K562 (cell line): Measurements from ENCODE around the gene MRLN. TPM values are rescaled to one million over a fixed set of nuclear protein-coding genes. Genes with fewer than 3 reads are reported as not detected.

ENCODE experiments used
- CC2D1A ChIP-seq: fragments of 450-650 bp; IDR thresholded peaks from 2 replicates; pipeline ENCODE4 v1.6.1; 2017; ENCODE audit warnings: mild to moderate bottlenecking
- EGR1 ChIP-seq: fragments of 450-650 bp; conservative IDR thresholded peaks from 2 replicates; pipeline ENCODE4 v1.6.1; 2017; ENCODE audit warnings: mild to moderate bottlenecking
- FIP1L1 ChIP-seq: fragments of 200-400 bp; formaldehyde crosslinking; IDR thresholded peaks from 2 replicates; pipeline ENCODE4 v1.6.1; 2018; ENCODE audit warnings: mild to moderate bottlenecking, low read depth, low read length; ENCODE audit not compliant: poor library complexity, severe bottlenecking
- HCFC1 ChIP-seq: IDR thresholded peaks from 2 replicates; pipeline ENCODE4 v1.6.1; 2012; ENCODE audit warnings: low read depth, low read length, improper control_type of control experiment
- MAZ ChIP-seq, 2 experiments: fragments of 450-650 bp in 1 of 2; sonication (generic) in 1 of 2; formaldehyde crosslinking; IDR thresholded peaks in 1 of 2; conservative IDR thresholded peaks in 1 of 2; 2 replicates each; pipeline versions ENCODE4 v1.4.0 to v1.5.0; 2020; ENCODE audit warnings: mild to moderate bottlenecking in 1 of 2, missing genetic modification reagents in 1 of 2
- NFE2L1 ChIP-seq: fragments of 450-650 bp; IDR thresholded peaks from 2 replicates; pipeline ENCODE4 v1.6.1; 2016; ENCODE audit warnings: missing genetic modification characterization, low read depth, mild to moderate bottlenecking, missing compliant biosample characterization, moderate library complexity, borderline replicate concordance
- NR2C1 ChIP-seq, 2 experiments: fragments of 450-650 bp; IDR thresholded peaks; 2 replicates each; pipeline ENCODE4 v1.6.1; 2017; ENCODE audit warnings: mild to moderate bottlenecking in 2 of 2, antibody characterized with exemption in 1 of 2, inconsistent platforms in 1 of 2, missing compliant biosample characterization in 1 of 2, missing genetic modification characterization in 1 of 2
- NRF1 ChIP-seq, 2 experiments: fragments of 450-650 bp; IDR thresholded peaks in 1 of 2; conservative IDR thresholded peaks in 1 of 2; 2 replicates each; pipeline ENCODE4 v1.6.1; 2014; ENCODE audit warnings: mild to moderate bottlenecking in 2 of 2
- RAD21 ChIP-seq, 2 experiments: fragments of 250-450 bp in 1 of 2; fragments of 450-650 bp in 1 of 2; sonication (Bioruptor Pico) in 1 of 2; formaldehyde crosslinking in 1 of 2; IDR thresholded peaks in 1 of 2; conservative IDR thresholded peaks in 1 of 2; 2 replicates each; pipeline versions ENCODE4 v1.4.0 to v1.8.0; 2020 to 2022; ENCODE audit warnings: mild to moderate bottlenecking in 2 of 2, moderate library complexity in 1 of 2
- SIN3B ChIP-seq: fragments of 450-650 bp; IDR thresholded peaks from 2 replicates; pipeline ENCODE4 v1.6.1; 2017; ENCODE audit warnings: low read depth, mild to moderate bottlenecking, moderate library complexity
- TSC22D4 ChIP-seq: fragments of 450-650 bp; IDR thresholded peaks from 2 replicates; pipeline ENCODE4 v1.6.1; 2016; ENCODE audit warnings: missing genetic modification characterization, missing biosample characterization, control low read depth
- ZNF449 ChIP-seq: fragments of 250-450 bp; sonication (Bioruptor Pico); IDR thresholded peaks from 2 replicates; pipeline ENCODE4 v1.8.0; 2022; ENCODE audit warnings: moderate library complexity, mild to moderate bottlenecking, inconsistent platforms
- polyA plus RNA-seq, 8 experiments: library from polyadenylated mRNA; depleted of rRNA in 4 of 8; stranded (reverse) in 5 of 8; unstranded in 3 of 8; fragments of >200 nt; fragmentation: Nextera tagmentation in 2 of 8; fragmentation: Illumina TruSeq in 1 of 8; extraction: Ambion mirVana in 2 of 8; extraction: Trizol in 1 of 8; gene quantifications; 2 replicates each; pipeline versions ENCODE4 v1.2.1 to v1.2.3, GENCODE V29; 2011 to 2014; ENCODE audit warnings: inconsistent platforms in 1 of 8, missing spikeins in 1 of 8
- total RNA-seq, 7 experiments: library from RNA; depleted of rRNA in 6 of 7; stranded (reverse); fragments of >200 nt in 6 of 7; fragmentation: Illumina TruSeq in 2 of 7; extraction: Trizol in 2 of 7; gene quantifications; 2 replicates each; pipeline versions ENCODE4 v1.2.1 to v1.2.3, GENCODE V29; 2011 to 2021; ENCODE audit warnings: low replicate concordance in 1 of 7
- TF ChIP-seq, protein P1 (sequence below), 2 experiments: fragments of 450-650 bp; formaldehyde crosslinking in 1 of 2; IDR thresholded peaks; 2 replicates each; pipeline versions ENCODE4 v1.4.0 to v1.6.1; 2014 to 2020; ENCODE audit warnings: mild to moderate bottlenecking in 2 of 2, borderline replicate concordance in 1 of 2, low read depth in 1 of 2
- TF ChIP-seq, protein P2 (sequence below): sonication (generic); formaldehyde crosslinking; IDR thresholded peaks from 2 replicates; pipeline ENCODE4 v1.8.1; 2023; ENCODE audit warnings: mild to moderate bottlenecking, missing genetic modification reagents

Gene MRLN
- total and polyA plus RNA-seq, 9 of the 15 experiments (the other 6 are each of a cell fraction or from before 2014, with no cell fraction given), result 0.07 to 0.13 TPM; not detected in 7

DNA sequence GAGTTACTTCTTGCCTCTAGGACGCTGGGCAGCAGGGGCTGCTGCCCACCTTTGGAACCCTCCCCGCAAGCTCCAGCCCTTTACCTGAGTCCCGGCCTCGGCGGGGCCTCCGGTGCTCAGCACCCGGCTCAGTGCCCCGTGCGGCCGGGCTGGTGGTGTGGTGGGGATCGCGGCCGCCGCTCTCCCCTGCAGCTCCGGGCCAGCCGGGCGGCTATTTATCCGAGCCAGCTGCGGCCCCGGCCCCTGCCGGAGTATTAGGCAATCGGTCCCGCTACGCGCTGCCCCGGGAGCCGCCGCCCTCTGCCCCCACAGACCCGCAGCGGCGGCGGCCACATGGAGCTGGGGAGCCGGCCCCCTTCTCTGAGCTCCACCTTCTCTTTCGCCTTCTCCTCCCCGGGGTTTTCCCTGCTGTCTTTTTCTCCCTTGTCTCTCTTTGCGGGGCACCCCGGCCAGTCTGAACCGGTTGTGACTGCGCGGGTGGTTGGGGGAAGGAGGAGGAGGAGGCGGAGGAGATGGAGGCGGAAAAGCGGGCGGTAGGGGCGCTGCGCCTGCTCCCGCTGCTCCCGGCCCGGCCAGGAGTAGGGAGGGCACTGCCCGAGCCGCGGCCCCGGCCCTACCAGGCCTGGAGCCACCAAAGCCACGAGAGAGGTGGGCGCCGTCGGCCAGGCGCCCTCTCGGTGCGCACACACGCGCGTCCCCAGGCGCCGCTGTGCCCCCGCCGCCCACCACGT is 43.7 kb downstream of the MRLN start, which contains the start of gene SLC16A9 (continued):
- TF ChIP-seq TSC22D4 (tag), result no peak
- peak; percentile 76 for TF ChIP-seq EGR1
- TF ChIP-seq ZNF449 (CRISPR knock-in tag), result no peak
- peak; percentile 58 to 63; a peak in 3 of 4 replicates for TF ChIP-seq NRF1 (conservative IDR thresholded peaks at IDR 0.05 in 1 of 2, IDR thresholded peaks at IDR 0.05 in 1 of 2)
- TF ChIP-seq MAZ (CRISPR knock-in tag; conservative IDR thresholded peaks at IDR 0.05 in 1 of 2, IDR thresholded peaks at IDR 0.05 in 1 of 2), result peak; percentile 66 to 71
- no peak for TF ChIP-seq HCFC1
- TF ChIP-seq, protein P1, sequence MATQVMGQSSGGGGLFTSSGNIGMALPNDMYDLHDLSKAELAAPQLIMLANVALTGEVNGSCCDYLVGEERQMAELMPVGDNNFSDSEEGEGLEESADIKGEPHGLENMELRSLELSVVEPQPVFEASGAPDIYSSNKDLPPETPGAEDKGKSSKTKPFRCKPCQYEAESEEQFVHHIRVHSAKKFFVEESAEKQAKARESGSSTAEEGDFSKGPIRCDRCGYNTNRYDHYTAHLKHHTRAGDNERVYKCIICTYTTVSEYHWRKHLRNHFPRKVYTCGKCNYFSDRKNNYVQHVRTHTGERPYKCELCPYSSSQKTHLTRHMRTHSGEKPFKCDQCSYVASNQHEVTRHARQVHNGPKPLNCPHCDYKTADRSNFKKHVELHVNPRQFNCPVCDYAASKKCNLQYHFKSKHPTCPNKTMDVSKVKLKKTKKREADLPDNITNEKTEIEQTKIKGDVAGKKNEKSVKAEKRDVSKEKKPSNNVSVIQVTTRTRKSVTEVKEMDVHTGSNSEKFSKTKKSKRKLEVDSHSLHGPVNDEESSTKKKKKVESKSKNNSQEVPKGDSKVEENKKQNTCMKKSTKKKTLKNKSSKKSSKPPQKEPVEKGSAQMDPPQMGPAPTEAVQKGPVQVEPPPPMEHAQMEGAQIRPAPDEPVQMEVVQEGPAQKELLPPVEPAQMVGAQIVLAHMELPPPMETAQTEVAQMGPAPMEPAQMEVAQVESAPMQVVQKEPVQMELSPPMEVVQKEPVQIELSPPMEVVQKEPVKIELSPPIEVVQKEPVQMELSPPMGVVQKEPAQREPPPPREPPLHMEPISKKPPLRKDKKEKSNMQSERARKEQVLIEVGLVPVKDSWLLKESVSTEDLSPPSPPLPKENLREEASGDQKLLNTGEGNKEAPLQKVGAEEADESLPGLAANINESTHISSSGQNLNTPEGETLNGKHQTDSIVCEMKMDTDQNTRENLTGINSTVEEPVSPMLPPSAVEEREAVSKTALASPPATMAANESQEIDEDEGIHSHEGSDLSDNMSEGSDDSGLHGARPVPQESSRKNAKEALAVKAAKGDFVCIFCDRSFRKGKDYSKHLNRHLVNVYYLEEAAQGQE (IDR thresholded peaks at IDR 0.05; ENCODE audit: borderline replicate concordance), result peak; percentile 98
- TF ChIP-seq, protein P1 (CRISPR knock-in tag; IDR thresholded peaks at IDR 0.05; ENCODE audit: low read depth), result no peak
- TF ChIP-seq SIN3B, result no peak
- peak; percentile 47 for TF ChIP-seq FIP1L1
- TF ChIP-seq CC2D1A, result no peak
- no peak for TF ChIP-seq NR2C1 (IDR thresholded peaks at IDR 0.05)
- TF ChIP-seq NR2C1 (tag; IDR thresholded peaks at IDR 0.05), result no peak
- TF ChIP-seq NFE2L1 (tag), result no peak
- TF ChIP-seq RAD21 (CRISPR knock-in tag; conservative IDR thresholded peaks at IDR 0.05 in 1 of 2, IDR thresholded peaks at IDR 0.05 in 1 of 2), result no peak
- TF ChIP-seq, protein P2, sequence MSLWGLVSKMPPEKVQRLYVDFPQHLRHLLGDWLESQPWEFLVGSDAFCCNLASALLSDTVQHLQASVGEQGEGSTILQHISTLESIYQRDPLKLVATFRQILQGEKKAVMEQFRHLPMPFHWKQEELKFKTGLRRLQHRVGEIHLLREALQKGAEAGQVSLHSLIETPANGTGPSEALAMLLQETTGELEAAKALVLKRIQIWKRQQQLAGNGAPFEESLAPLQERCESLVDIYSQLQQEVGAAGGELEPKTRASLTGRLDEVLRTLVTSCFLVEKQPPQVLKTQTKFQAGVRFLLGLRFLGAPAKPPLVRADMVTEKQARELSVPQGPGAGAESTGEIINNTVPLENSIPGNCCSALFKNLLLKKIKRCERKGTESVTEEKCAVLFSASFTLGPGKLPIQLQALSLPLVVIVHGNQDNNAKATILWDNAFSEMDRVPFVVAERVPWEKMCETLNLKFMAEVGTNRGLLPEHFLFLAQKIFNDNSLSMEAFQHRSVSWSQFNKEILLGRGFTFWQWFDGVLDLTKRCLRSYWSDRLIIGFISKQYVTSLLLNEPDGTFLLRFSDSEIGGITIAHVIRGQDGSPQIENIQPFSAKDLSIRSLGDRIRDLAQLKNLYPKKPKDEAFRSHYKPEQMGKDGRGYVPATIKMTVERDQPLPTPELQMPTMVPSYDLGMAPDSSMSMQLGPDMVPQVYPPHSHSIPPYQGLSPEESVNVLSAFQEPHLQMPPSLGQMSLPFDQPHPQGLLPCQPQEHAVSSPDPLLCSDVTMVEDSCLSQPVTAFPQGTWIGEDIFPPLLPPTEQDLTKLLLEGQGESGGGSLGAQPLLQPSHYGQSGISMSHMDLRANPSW, result no peak
